ENCODE results near the gene CRISPLD2.

GRCh38 chr16:84896847-84897246 is 77.1 kb downstream of the CRISPLD2 start:
- TF ChIP-seq POLR2A (IDR thresholded peaks at IDR 0.05) (no peak), CTCF (IDR thresholded peaks at IDR 0.05) (no peak)
